ENCODE data around the gene ART5.
"Not testable (repeated sequence)": the region's sequence is repeated elsewhere in the genome, so short reads cannot be mapped to it uniquely, and the experiment has no call there.

The ART5 gene

GRCh38 chr11:3655547-3655946 lies 13.8 kb upstream of the ART5 start:
- no peak for DNase-seq

DNA sequence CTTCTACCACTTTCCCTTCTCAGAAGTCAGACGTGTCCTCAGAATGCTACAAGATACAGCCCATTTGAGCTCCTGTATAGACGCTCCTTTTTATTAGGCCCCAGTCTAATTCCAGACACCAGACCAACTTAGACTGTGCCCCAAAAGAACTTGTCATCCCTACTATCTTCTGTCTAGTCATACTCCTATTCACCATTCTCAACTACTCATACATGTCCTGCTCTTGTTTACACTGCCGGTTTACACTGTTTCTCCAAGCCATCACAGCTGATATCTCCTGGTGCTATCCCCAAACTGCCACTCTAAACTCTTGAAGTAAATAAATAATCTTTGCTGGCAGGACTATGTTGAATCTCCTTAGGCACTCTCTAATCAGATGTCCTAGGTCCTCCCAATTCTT lies 10.7 kb upstream of the ART5 start:
- DNase-seq: not testable (repeated sequence)

DNA sequence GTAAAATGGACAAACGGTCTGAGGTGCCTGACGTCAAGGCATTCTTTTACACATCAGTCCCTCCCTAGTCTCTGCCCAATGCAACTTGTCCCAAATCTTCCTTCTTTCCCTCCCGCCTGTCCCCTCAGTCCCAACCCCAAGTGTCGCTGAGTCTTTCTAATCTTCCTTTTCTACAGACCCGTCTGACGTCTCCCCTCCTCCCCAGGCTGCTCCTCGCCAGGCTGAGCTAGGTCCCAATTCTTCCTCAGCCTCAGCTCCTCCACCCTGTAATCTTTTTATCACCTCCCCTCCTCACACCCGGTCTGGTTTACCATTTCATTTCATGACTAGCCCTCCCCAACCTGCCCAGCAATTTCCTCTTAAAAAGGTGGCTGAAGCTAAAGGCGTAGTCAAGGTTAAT lies 7.6 kb upstream of the ART5 start:
- not testable (repeated sequence) for DNase-seq

DNA sequence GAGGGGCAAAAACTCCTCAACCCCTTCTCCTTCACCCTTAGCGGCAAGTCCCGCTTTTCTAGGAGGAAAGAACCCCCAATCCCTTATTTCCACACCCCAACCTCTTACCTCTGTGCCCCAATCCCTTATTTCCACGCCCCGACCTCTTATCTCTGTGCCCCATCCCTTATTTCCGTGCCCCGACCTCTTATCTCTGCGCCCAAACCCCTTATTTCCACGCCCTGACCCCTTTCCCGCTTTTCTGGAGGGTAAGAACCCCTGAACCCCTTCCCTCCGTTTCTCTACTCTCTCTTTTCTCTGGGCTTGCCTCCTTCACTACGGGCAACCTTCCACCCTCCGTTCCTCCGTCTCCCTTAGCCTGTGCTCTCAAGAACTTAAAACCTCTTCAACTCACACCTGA lies 7.1 kb upstream of the ART5 start:
- not testable (repeated sequence) for DNase-seq

DNA sequence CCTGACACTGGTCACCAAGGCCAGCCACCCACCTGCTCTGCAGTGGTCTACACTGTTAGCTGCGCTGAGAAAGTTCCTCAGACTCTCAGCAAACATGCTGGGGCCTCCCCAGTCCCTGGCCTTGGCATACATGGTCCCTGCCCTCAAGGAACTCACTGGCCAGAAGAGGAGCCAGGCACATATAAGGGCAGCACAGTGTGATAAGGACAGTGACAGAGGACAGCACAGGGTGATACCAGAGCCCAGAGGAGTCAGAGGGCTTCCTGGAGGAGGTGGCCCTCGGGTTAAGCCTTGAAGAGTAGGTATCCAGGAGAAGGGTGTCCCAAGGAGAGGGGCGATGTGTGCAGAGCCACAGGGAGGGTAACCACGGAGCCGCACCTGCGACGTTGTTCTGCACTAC lies 3.8 kb upstream of the ART5 start:
- DNase-seq: no peak

- no peak for DNase-seq
These were observed 3.0 kb upstream of the ART5 start, which contains the start of gene ART1 for GRCh38 chr11:3644817-3645235. Gene ART1, plus strand, starts transcription at chr11:3645128. Its CDS starts 14,086 bp downstream, at chr11:3659214.

GRCh38 chr11:3643102-3643546 lies 1.3 kb upstream of the ART5 start:
- not testable (repeated sequence) for DNase-seq

GRCh38 chr11:3642071-3642951 lies 519 bp upstream of the ART5 start:
- no peak for DNase-seq

DNA sequence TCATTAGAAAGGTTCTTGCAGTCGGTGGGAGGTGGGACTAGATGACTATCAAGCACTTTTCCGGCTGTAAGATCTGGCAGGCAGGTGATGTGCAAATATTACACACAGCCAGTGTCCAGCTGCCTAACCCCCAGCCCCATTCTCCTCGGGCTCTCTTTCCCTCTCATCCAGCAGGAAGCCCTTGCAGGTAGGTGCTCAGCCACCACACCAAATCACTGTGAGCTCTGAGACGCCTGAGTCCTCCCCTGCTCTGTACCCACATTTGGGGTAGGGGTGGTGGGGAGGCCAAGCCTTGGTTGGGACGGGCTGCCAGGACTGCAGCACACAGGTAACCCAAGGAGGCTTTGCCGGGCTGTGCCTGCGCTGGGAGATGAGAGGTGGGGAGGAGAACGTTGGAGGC lies 601 bp downstream of the ART5 start:
- no peak for DNase-seq

DNA sequence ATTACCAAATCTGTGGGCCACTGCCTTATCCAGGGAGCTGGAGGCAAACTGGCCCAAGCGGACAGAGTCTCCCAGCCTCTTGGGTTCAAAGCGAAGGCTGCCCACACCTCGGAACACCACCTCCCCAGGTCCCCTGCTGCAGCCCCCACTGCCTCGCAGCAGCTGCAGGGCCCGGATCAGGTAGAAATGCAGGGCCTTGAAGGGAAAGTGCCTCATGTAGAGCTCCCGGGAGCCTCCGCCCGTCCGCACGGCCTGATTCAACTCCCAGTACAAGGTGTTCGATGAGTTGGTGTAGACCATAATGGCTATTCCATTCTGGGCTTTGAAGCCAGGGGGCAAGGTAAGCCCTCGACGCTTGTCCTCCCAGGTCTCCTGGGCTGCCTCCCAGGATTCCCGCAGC lies 2.0 kb downstream of the ART5 start:
- no peak for DNase-seq

DNA sequence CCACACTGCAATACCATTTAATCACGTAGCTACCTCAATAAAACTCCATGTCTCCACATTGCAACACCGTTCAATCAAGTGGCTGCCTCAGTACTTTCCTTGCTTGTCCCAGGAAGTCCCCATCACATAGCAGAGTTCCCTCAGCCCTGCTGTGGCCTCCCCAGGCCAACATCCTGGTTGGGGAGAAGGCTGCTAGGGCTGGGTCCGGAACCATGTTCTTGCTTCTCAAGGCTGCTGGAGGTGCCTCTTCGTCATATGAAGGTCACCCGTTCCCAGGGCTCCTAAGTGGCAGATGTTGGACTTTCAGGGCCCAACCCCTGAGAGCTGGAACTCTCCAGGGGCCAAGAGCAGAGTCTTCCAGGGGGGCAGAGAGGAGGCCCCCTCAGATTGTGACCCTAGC lies 3.3 kb downstream of the ART5 start:
- no peak for DNase-seq

DNA sequence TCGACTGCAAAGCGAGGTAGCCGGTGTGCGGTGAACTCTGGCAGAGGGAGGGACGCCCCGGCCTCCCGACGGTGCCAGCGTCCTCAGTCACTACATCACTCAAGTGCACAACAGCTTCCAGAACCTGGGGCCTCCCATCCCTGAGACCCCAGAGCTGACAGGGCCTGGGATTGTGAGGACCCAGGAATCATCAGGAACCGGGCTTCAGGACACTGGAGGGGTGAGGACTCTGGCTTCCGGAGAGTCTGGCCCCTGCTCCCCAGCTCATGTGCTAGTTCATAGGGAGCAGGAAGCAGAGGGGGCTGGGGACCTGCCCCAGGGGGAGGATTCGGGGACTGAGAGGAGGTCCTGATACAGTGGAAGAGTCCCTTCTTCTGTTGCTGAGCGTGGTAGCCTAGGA lies 4.6 kb downstream of the ART5 start:
- no peak for DNase-seq

GRCh38 chr11:3635641-3636375 lies 6.0 kb downstream of the ART5 start:
- no peak for DNase-seq

DNA sequence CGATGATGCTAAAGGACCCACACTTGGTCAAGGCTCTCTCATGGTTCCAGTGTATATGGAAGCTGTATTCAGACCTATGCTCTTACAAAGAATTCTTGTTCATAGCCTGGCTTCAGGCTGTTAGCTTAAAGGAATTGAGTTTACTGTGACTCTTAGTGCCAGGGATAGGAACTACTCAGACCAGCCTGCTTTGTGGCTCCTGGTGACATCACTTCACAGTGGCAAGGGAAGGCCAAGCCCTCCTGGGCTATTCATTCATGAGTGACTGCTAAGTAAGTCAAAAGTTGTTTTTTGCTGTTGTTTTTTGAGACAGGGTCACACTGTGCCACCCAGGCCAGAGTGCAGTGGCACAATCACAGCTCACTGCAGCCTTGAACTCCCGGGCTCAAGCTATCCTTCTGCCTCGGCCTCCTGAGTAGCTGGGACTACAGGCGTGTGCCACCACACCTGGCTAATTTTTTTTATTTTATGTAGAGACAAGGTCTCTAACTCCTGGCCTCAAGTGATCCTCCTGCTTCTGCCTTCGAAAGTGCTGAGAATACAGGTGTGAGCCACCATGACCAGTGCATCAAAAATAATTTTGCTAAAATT lies 9.6 kb downstream of the ART5 start:
- no peak for DNase-seq

- DNase-seq: no peak
These were observed 10.5 kb downstream of the ART5 start for GRCh38 chr11:3631331-3631730.

DNA sequence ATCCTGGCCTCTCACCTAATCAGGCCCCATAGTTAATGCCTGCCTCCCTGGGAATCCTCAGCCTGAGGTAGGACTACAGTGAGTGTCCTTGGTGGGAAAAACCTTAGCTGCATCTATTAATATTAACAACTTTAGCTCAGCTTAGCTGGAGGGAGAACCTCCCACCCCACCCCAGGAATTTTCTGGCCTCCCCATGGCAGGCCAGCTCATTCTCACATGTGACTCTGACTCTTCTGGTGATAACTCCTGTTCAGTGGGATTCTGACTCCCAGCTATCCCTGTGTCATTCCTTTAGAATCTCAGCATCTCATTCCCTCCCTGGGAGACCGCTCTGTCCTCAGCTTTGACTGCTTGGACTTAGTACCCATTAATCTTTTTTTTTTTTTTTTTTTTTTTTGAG lies 14.5 kb downstream of the ART5 start:
- no peak for DNase-seq

DNA sequence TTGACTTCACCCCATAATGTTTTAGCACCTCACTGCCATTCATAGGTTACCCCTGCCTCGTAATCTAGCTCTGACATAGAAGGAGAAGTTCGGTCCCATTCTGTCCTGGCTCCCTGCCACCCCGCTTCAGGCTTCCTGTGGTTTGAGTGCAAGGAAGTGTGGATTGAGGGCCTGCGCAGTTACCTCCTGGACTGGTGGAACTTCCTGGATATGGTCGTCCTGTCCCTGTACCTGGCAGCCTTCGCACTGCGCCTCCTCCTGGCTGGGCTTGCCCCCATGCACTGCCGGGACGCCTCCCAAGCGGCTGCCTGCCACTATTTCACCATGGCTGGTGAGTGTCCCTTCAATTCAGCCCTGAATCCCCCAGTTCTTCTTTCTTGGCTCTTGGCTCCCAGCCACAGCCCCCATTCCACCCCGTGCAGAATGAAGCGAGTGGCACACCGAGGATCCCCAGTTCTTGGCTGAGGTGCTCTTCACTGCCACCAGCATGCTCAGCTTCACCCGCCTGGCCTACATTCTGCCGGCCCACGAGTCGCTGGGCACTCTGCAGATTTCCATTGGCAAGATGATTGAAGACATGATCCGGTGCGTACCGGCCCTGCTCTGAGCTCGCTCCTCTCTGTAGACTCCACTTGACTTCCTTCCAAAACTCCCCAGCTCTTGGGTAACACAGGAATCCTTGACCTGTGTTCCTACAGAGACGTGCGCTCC lies 15.4 kb downstream of the ART5 start:
- DNase-seq: peak; percentile 94

DNA sequence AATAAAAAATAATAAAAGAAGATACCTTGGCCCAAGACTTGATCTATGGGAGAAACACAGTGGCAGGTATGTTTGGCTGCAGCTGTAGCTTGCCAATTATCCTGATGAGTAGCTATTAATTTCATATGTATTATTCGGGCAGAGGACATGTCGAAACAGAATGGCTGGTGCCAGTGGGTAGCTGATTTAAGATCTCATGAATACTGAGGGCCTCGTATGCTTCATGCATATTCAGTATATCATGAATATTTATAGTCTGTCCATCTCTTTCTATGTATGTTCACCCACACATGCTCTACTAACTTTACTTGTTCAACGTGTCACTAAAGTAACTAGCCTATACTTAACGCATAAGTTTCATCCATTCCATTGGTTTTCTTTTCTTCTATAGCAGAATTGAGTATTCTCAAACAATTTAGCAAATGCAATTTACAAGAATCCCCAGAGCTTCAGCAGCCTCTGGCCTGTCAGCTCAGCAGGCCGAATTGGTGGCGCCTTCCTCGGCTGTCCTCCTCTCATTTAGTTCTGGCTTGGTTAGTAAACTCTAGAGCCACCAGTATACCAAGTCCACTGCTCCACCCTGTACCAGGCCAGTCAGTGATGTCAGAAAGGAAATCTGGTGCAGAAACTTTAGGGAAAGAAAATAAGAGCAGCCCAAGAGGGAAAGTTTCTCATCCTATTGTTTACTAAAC lies 17.9 kb downstream of the ART5 start:
- DNase-seq: no peak

DNA sequence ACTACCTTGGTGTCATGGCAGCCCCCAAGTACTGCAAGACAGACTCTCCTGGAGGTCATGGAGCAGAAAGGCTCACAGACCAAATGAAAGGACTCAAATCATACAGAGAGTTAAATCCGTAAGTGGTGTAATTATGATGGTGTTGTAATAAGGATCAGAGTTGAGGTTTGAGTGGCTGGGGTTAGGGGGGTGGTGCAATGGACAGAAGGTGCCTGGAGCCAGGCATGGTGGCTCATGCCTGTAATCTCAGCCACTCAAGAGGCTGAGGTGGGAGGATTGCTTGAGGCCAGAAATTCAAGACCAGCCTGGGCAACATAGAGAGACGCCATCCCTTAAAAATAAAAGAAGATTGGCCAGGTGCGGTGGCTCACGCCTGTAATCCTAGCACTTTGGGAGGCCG lies 18.7 kb downstream of the ART5 start:
- DNase-seq: no peak

GRCh38 chr11:3622521-3622920 lies 19.3 kb downstream of the ART5 start:
- DNase-seq: no peak

DNA sequence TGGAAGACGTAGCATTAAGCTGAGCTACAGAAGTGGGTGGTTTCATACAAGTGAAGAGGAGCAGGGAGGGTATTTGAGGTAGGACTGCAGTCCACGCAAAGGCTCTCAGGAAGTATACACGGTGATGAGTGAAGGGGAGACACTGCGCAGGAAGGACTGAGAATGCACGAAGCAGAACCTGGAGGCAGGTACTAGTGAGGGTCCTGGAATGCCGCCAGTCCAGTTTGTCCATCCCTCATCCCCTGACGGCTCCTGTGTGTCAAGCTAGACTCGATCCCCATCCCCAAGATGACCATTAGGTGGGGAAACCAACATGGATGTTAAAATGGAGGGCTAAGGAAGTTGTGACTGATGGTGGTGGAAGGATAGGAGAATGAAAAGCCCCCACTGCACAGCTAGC lies 23.8 kb downstream of the ART5 start:
- no peak for DNase-seq

GRCh38 chr11:3616721-3617460 lies 24.9 kb downstream of the ART5 start:
- DNase-seq: no peak
